Activated CD8-positive, alpha-beta memory T cell treated with anti-CD3 and anti-CD28 coated beads for 36 hours (primary cell): Measurements from ENCODE around the gene CCDC27. TPM values are rescaled to one million over a fixed set of nuclear protein-coding genes. Genes with fewer than 3 reads are reported as not detected.

Source experiments
- CTCF ChIA-PET: fragments of 350-600 bp; sonication (Branson Sonifier 250); formaldehyde crosslinking; loops from one replicate; lab custom pipeline; 2021; ENCODE audit warnings: antibody characterized with exemption; lab: Charles Lee
- POLR2A ChIA-PET: fragments of 350-600 bp; sonication (Branson Sonifier 250); formaldehyde crosslinking; loops from one replicate; lab custom pipeline; 2021; ENCODE audit warnings: antibody characterized with exemption; lab: Charles Lee
- total RNA-seq, 2 experiments: library from RNA; stranded (reverse); gene quantifications; one replicate each; pipeline ENCODE4 v1.2.3, GENCODE V29; 2021

CCDC27 gene
- total RNA-seq, 2 experiments from 2014 or later: not detected

- ChIA-PET CTCF (interaction anchor here (0.5 to 1.1 kb wide), 2 partner anchors 9 to 19 kb away, joined by 3 read pairs; no protein-coding TSS in a partner anchor), POLR2A (no interaction called here)
Measured at GRCh38 chr1:3733883-3734589, 18.2 kb upstream of the CCDC27 start.

- CTCF ChIA-PET: interaction anchor here (0.5 to 1.1 kb wide), 2 partner anchors 10 to 19 kb away, joined by 3 read pairs; no protein-coding TSS in a partner anchor
Measured at GRCh38 chr1:3734602-3735001, 17.6 kb upstream of the CCDC27 start.

GRCh38 chr1:3735027-3735681, 17.1 kb upstream of the CCDC27 start:
- CTCF ChIA-PET: interaction anchor here (0.6 to 1.1 kb wide), 2 partner anchors 10 to 17 kb away, joined by 3 read pairs; no protein-coding TSS in a partner anchor
- POLR2A ChIA-PET: no interaction called here

More at GRCh38 chr1:3734602-3735001, 17.6 kb upstream of the CCDC27 start:
- POLR2A ChIA-PET: no interaction called here

GRCh38 chr1:3735688-3736087, 16.6 kb upstream of the CCDC27 start:
- ChIA-PET POLR2A (no interaction called here), CTCF (interaction anchor here (0.6 to 1.6 kb wide), 2 partner anchors 11 to 16 kb away, joined by 3 to 5 read pairs; no protein-coding TSS in a partner anchor)

- CTCF ChIA-PET: interaction anchor here (0.6 to 1.6 kb wide), 2 partner anchors 12 to 16 kb away, joined by 3 to 5 read pairs; no protein-coding TSS in a partner anchor
- POLR2A ChIA-PET: no interaction called here
Measured at GRCh38 chr1:3736131-3736561, 16.1 kb upstream of the CCDC27 start.

GRCh38 chr1:3736708-3737107, 15.5 kb upstream of the CCDC27 start:
- ChIA-PET CTCF (interaction anchor here (1.6 kb wide), 1 partner anchor 12 kb away, joined by 5 read pairs; no protein-coding TSS in a partner anchor), POLR2A (no interaction called here)

GRCh38 chr1:3738943-3739342, 13.3 kb upstream of the CCDC27 start:
- ChIA-PET POLR2A (no interaction called here), CTCF (no interaction called here)

- ChIA-PET CTCF (no interaction called here), POLR2A (interaction anchor here (0.7 kb wide), 1 partner anchor 69 kb away, joined by 3 read pairs; no protein-coding TSS in a partner anchor)
Measured at GRCh38 chr1:3740042-3740441, 12.2 kb upstream of the CCDC27 start.

- POLR2A ChIA-PET: no interaction called here
- CTCF ChIA-PET: no interaction called here
Measured at GRCh38 chr1:3740752-3741151, 11.5 kb upstream of the CCDC27 start.

GRCh38 chr1:3741566-3742438, 10.4 kb upstream of the CCDC27 start:
- ChIA-PET POLR2A (no interaction called here), CTCF (no interaction called here)

- ChIA-PET POLR2A (no interaction called here), CTCF (no interaction called here)
Measured at GRCh38 chr1:3742439-3743298, 9.6 kb upstream of the CCDC27 start.

GRCh38 chr1:3743421-3743820, 8.8 kb upstream of the CCDC27 start:
- CTCF ChIA-PET: no interaction called here
- POLR2A ChIA-PET: no interaction called here

- CTCF ChIA-PET: no interaction called here
- POLR2A ChIA-PET: no interaction called here
Measured at GRCh38 chr1:3743826-3744225, 8.4 kb upstream of the CCDC27 start.

- ChIA-PET CTCF (no interaction called here), POLR2A (no interaction called here)
Measured at GRCh38 chr1:3744646-3745045, 7.6 kb upstream of the CCDC27 start.

GRCh38 chr1:3745071-3745470, 7.2 kb upstream of the CCDC27 start:
- POLR2A ChIA-PET: no interaction called here
- CTCF ChIA-PET: no interaction called here

- ChIA-PET CTCF (interaction anchor here (1.5 kb wide), 1 partner anchor 22 kb away, joined by 4 read pairs; no protein-coding TSS in a partner anchor), POLR2A (no interaction called here)
Measured at GRCh38 chr1:3745590-3746381, 6.5 kb upstream of the CCDC27 start.

- CTCF ChIA-PET: interaction anchor here (1.5 kb wide), 1 partner anchor 22 kb away, joined by 4 read pairs; no protein-coding TSS in a partner anchor
- POLR2A ChIA-PET: no interaction called here
Measured at GRCh38 chr1:3746389-3746829, 5.8 kb upstream of the CCDC27 start.
